K562 (cell line): ENCODE measurements around the gene CHCHD4.

Experiments
- ATF2 ChIP-seq: sonication (generic); formaldehyde crosslinking; IDR thresholded peaks from 2 replicates; pipeline ENCODE4 v1.8.1; 2022; ENCODE audit warnings: missing genetic modification reagents
- BRF1 ChIP-seq: IDR thresholded peaks from 3 replicates; pipeline ENCODE4 v1.6.1; 2011; ENCODE audit warnings: borderline replicate concordance, mild to moderate bottlenecking; ENCODE audit not compliant: insufficient read length; ENCODE audit errors: extremely low read depth
- CHCHD3 ChIP-seq: fragments of 250-450 bp; sonication (Bioruptor Pico); IDR thresholded peaks from 2 replicates; pipeline ENCODE4 v2.1.2; 2022; ENCODE audit warnings: mild to moderate bottlenecking
- HMG20B ChIP-seq: fragments of 250-450 bp; sonication (Bioruptor Pico); IDR thresholded peaks from 2 replicates; pipeline ENCODE4 v1.5.0; 2021; ENCODE audit warnings: mild to moderate bottlenecking
- PHTF2 ChIP-seq: fragments of 250-450 bp; sonication (Bioruptor Pico); IDR thresholded peaks from 2 replicates; pipeline ENCODE4 v1.5.0; 2021; ENCODE audit warnings: mild to moderate bottlenecking
- PKNOX1 ChIP-seq: fragments of 450-650 bp; IDR thresholded peaks from 2 replicates; pipeline ENCODE4 v1.6.1; 2016
- ZFP36 ChIP-seq: fragments of 150-350 bp; IDR thresholded peaks from 2 replicates; pipeline ENCODE4 v1.6.1; 2018; ENCODE audit warnings: low read length, low read depth; ENCODE audit not compliant: partially characterized antibody
- TF ChIP-seq, protein P1 (sequence below): fragments of 450-650 bp; formaldehyde crosslinking; IDR thresholded peaks from 2 replicates; pipeline ENCODE4 v1.4.0; 2020; ENCODE audit warnings: mild to moderate bottlenecking
- TF ChIP-seq, protein P2 (sequence below): fragments of 200-600 bp; sonication (generic); IDR thresholded peaks from one replicate; pipeline ENCODE4 v1.6.1; 2012; ENCODE audit warnings: mild to moderate bottlenecking, low read depth, low read length, inconsistent platforms
- TF ChIP-seq, protein P3 (sequence below), 3 experiments: IDR thresholded peaks in 2 of 3; conservative IDR thresholded peaks in 1 of 3; 2 replicates each; pipeline ENCODE4 v1.5.1; 2011 to 2012; ENCODE audit warnings: low read length in 3 of 3, mild to moderate bottlenecking in 3 of 3, control low read depth in 2 of 3, improper control_type of control experiment in 1 of 3, inconsistent platforms in 1 of 3, low read depth in 1 of 3, mixed read lengths in 1 of 3, moderate library complexity in 1 of 3; ENCODE audit not compliant: insufficient read depth in 2 of 3

- TF ChIP-seq HMG20B (CRISPR knock-in tag) (no peak), CHCHD3 (CRISPR knock-in tag) (no peak), BRF1 (no peak), PKNOX1 (no peak), PHTF2 (CRISPR knock-in tag) (no peak), ZFP36 (no peak), ATF2 (CRISPR knock-in tag) (no peak)
- TF ChIP-seq, protein P1, sequence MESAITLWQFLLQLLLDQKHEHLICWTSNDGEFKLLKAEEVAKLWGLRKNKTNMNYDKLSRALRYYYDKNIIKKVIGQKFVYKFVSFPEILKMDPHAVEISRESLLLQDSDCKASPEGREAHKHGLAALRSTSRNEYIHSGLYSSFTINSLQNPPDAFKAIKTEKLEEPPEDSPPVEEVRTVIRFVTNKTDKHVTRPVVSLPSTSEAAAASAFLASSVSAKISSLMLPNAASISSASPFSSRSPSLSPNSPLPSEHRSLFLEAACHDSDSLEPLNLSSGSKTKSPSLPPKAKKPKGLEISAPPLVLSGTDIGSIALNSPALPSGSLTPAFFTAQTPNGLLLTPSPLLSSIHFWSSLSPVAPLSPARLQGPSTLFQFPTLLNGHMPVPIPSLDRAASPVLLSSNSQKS, result no peak
- TF ChIP-seq, protein P2, sequence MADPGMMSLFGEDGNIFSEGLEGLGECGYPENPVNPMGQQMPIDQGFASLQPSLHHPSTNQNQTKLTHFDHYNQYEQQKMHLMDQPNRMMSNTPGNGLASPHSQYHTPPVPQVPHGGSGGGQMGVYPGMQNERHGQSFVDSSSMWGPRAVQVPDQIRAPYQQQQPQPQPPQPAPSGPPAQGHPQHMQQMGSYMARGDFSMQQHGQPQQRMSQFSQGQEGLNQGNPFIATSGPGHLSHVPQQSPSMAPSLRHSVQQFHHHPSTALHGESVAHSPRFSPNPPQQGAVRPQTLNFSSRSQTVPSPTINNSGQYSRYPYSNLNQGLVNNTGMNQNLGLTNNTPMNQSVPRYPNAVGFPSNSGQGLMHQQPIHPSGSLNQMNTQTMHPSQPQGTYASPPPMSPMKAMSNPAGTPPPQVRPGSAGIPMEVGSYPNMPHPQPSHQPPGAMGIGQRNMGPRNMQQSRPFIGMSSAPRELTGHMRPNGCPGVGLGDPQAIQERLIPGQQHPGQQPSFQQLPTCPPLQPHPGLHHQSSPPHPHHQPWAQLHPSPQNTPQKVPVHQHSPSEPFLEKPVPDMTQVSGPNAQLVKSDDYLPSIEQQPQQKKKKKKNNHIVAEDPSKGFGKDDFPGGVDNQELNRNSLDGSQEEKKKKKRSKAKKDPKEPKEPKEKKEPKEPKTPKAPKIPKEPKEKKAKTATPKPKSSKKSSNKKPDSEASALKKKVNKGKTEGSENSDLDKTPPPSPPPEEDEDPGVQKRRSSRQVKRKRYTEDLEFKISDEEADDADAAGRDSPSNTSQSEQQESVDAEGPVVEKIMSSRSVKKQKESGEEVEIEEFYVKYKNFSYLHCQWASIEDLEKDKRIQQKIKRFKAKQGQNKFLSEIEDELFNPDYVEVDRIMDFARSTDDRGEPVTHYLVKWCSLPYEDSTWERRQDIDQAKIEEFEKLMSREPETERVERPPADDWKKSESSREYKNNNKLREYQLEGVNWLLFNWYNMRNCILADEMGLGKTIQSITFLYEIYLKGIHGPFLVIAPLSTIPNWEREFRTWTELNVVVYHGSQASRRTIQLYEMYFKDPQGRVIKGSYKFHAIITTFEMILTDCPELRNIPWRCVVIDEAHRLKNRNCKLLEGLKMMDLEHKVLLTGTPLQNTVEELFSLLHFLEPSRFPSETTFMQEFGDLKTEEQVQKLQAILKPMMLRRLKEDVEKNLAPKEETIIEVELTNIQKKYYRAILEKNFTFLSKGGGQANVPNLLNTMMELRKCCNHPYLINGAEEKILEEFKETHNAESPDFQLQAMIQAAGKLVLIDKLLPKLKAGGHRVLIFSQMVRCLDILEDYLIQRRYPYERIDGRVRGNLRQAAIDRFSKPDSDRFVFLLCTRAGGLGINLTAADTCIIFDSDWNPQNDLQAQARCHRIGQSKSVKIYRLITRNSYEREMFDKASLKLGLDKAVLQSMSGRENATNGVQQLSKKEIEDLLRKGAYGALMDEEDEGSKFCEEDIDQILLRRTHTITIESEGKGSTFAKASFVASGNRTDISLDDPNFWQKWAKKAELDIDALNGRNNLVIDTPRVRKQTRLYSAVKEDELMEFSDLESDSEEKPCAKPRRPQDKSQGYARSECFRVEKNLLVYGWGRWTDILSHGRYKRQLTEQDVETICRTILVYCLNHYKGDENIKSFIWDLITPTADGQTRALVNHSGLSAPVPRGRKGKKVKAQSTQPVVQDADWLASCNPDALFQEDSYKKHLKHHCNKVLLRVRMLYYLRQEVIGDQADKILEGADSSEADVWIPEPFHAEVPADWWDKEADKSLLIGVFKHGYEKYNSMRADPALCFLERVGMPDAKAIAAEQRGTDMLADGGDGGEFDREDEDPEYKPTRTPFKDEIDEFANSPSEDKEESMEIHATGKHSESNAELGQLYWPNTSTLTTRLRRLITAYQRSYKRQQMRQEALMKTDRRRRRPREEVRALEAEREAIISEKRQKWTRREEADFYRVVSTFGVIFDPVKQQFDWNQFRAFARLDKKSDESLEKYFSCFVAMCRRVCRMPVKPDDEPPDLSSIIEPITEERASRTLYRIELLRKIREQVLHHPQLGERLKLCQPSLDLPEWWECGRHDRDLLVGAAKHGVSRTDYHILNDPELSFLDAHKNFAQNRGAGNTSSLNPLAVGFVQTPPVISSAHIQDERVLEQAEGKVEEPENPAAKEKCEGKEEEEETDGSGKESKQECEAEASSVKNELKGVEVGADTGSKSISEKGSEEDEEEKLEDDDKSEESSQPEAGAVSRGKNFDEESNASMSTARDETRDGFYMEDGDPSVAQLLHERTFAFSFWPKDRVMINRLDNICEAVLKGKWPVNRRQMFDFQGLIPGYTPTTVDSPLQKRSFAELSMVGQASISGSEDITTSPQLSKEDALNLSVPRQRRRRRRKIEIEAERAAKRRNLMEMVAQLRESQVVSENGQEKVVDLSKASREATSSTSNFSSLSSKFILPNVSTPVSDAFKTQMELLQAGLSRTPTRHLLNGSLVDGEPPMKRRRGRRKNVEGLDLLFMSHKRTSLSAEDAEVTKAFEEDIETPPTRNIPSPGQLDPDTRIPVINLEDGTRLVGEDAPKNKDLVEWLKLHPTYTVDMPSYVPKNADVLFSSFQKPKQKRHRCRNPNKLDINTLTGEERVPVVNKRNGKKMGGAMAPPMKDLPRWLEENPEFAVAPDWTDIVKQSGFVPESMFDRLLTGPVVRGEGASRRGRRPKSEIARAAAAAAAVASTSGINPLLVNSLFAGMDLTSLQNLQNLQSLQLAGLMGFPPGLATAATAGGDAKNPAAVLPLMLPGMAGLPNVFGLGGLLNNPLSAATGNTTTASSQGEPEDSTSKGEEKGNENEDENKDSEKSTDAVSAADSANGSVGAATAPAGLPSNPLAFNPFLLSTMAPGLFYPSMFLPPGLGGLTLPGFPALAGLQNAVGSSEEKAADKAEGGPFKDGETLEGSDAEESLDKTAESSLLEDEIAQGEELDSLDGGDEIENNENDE, result no peak
- TF ChIP-seq, protein P3, sequence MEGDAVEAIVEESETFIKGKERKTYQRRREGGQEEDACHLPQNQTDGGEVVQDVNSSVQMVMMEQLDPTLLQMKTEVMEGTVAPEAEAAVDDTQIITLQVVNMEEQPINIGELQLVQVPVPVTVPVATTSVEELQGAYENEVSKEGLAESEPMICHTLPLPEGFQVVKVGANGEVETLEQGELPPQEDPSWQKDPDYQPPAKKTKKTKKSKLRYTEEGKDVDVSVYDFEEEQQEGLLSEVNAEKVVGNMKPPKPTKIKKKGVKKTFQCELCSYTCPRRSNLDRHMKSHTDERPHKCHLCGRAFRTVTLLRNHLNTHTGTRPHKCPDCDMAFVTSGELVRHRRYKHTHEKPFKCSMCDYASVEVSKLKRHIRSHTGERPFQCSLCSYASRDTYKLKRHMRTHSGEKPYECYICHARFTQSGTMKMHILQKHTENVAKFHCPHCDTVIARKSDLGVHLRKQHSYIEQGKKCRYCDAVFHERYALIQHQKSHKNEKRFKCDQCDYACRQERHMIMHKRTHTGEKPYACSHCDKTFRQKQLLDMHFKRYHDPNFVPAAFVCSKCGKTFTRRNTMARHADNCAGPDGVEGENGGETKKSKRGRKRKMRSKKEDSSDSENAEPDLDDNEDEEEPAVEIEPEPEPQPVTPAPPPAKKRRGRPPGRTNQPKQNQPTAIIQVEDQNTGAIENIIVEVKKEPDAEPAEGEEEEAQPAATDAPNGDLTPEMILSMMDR (IDR thresholded peaks at IDR 0.05 in 2 of 3, conservative IDR thresholded peaks at IDR 0.05 in 1 of 3; ENCODE audit: insufficient read depth in 2 of 3, low read depth in 1 of 3, low read length in 3 of 3), result no peak
These were observed 3.0 kb upstream of the CHCHD4 start for GRCh38 chr3:14127516-14128161.
